A549 (cell line): ENCODE data around the gene MYO9A.

Source experiments
- CBX2 ChIP-seq: fragments of 200-600 bp; sonication (generic); IDR thresholded peaks from 2 replicates; pipeline ENCODE4 v1.6.1; 2016; ENCODE audit warnings: low read depth, mild to moderate bottlenecking, borderline replicate concordance
- CEBPB ChIP-seq, 2 experiments: fragments of >200 bp in 1 of 2; sonication (Bioruptor Twin) in 1 of 2; formaldehyde crosslinking in 1 of 2; IDR thresholded peaks; 2 replicates each; pipeline ENCODE4 v1.6.1; 2012 to 2016
- CHD2 ChIP-seq: fragments of 150-350 bp; IDR thresholded peaks from 2 replicates; pipeline ENCODE4 v1.6.1; 2014; ENCODE audit warnings: low read length; ENCODE audit not compliant: partially characterized antibody
- EP300 ChIP-seq, 2 experiments: fragments of >200 bp; sonication (Bioruptor Twin); formaldehyde crosslinking; IDR thresholded peaks; 2 replicates in 1 of 2; 3 replicates in 1 of 2; pipeline ENCODE4 v1.6.1; 2016 to 2017
- JUN ChIP-seq, 2 experiments: fragments of >200 bp; sonication (Bioruptor Twin); formaldehyde crosslinking; IDR thresholded peaks; 2 replicates in 1 of 2; 3 replicates in 1 of 2; pipeline ENCODE4 v1.6.1; 2016 to 2017
- KDM1A ChIP-seq: fragments of 200-600 bp; sonication (generic); IDR thresholded peaks from 2 replicates; pipeline ENCODE4 v1.6.1; 2016; ENCODE audit warnings: low read depth, mild to moderate bottlenecking
- MYC ChIP-seq: IDR thresholded peaks from 2 replicates; pipeline ENCODE4 v1.6.1; 2012; ENCODE audit warnings: mild to moderate bottlenecking, inconsistent platforms, low read length, improper control_type of control experiment, borderline replicate concordance
- POLR2A ChIP-seq: IDR thresholded peaks from 2 replicates; pipeline ENCODE4 v1.6.1; 2012; ENCODE audit warnings: mild to moderate bottlenecking, low read length
- RCOR1 ChIP-seq: fragments of 150-350 bp; IDR thresholded peaks from 2 replicates; pipeline ENCODE4 v1.6.1; 2014; ENCODE audit warnings: antibody characterized with exemption, low read length, low read depth
- RFX5 ChIP-seq: fragments of 450-650 bp; IDR thresholded peaks from 2 replicates; pipeline ENCODE4 v1.7.1; 2014; ENCODE audit warnings: antibody characterized with exemption, mild to moderate bottlenecking, moderate library complexity
- USF2 ChIP-seq: fragments of 450-650 bp; IDR thresholded peaks from 2 replicates; pipeline ENCODE4 v1.6.1; 2014; ENCODE audit warnings: antibody characterized with exemption
- ZSCAN20 ChIP-seq: fragments of 250-450 bp; sonication (Bioruptor Pico); IDR thresholded peaks from 2 replicates; pipeline ENCODE4 v1.8.0; 2022; ENCODE audit warnings: mild to moderate bottlenecking, moderate library complexity
- TF ChIP-seq, protein P1 (sequence below): fragments of >200 bp; sonication (Bioruptor Twin); formaldehyde crosslinking; IDR thresholded peaks from 3 replicates; pipeline ENCODE4 v1.5.1; 2016
- TF ChIP-seq, protein P2 (sequence below): fragments of 200-600 bp; sonication (generic); IDR thresholded peaks from 2 replicates; pipeline ENCODE4 v1.6.1; 2016; ENCODE audit warnings: antibody characterized with exemption, mild to moderate bottlenecking, moderate library complexity

- TF ChIP-seq, protein P1, sequence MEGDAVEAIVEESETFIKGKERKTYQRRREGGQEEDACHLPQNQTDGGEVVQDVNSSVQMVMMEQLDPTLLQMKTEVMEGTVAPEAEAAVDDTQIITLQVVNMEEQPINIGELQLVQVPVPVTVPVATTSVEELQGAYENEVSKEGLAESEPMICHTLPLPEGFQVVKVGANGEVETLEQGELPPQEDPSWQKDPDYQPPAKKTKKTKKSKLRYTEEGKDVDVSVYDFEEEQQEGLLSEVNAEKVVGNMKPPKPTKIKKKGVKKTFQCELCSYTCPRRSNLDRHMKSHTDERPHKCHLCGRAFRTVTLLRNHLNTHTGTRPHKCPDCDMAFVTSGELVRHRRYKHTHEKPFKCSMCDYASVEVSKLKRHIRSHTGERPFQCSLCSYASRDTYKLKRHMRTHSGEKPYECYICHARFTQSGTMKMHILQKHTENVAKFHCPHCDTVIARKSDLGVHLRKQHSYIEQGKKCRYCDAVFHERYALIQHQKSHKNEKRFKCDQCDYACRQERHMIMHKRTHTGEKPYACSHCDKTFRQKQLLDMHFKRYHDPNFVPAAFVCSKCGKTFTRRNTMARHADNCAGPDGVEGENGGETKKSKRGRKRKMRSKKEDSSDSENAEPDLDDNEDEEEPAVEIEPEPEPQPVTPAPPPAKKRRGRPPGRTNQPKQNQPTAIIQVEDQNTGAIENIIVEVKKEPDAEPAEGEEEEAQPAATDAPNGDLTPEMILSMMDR = no peak
- TF ChIP-seq USF2 = no peak
- no peak for TF ChIP-seq MYC
- TF ChIP-seq POLR2A = no peak
- no peak for TF ChIP-seq KDM1A
- TF ChIP-seq RFX5 = no peak
- TF ChIP-seq RCOR1 = no peak
- TF ChIP-seq CBX2 = no peak
- TF ChIP-seq, protein P2, sequence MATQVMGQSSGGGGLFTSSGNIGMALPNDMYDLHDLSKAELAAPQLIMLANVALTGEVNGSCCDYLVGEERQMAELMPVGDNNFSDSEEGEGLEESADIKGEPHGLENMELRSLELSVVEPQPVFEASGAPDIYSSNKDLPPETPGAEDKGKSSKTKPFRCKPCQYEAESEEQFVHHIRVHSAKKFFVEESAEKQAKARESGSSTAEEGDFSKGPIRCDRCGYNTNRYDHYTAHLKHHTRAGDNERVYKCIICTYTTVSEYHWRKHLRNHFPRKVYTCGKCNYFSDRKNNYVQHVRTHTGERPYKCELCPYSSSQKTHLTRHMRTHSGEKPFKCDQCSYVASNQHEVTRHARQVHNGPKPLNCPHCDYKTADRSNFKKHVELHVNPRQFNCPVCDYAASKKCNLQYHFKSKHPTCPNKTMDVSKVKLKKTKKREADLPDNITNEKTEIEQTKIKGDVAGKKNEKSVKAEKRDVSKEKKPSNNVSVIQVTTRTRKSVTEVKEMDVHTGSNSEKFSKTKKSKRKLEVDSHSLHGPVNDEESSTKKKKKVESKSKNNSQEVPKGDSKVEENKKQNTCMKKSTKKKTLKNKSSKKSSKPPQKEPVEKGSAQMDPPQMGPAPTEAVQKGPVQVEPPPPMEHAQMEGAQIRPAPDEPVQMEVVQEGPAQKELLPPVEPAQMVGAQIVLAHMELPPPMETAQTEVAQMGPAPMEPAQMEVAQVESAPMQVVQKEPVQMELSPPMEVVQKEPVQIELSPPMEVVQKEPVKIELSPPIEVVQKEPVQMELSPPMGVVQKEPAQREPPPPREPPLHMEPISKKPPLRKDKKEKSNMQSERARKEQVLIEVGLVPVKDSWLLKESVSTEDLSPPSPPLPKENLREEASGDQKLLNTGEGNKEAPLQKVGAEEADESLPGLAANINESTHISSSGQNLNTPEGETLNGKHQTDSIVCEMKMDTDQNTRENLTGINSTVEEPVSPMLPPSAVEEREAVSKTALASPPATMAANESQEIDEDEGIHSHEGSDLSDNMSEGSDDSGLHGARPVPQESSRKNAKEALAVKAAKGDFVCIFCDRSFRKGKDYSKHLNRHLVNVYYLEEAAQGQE = no peak
- TF ChIP-seq JUN (IDR thresholded peaks at IDR 0.05) = no peak
- no peak for TF ChIP-seq CEBPB (IDR thresholded peaks at IDR 0.05)
- no peak for TF ChIP-seq ZSCAN20
- no peak for TF ChIP-seq EP300 (IDR thresholded peaks at IDR 0.05)
- no peak for TF ChIP-seq CHD2
Measured at GRCh38 chr15:72086010-72086697, 31.8 kb downstream of the MYO9A start.
